Ascending aorta (tissue), 2 donors: ENCODE measurements around the gene KRT73. TPM values are rescaled to one million over a fixed set of nuclear protein-coding genes. Genes with fewer than 3 reads are reported as not detected.

Source experiments
- DNase-seq, 2 donors: peaks; one replicate each; pipeline ENCODE4 v3.0.0-alpha.2; 2019; ENCODE audit warnings: low spot score in 2 of 2
- H3K27ac ChIP-seq, 2 donors: fragments of 200-600 bp; sonication (generic); one replicate each; pipeline ENCODE4 v1.5.1; 2016 to 2017; ENCODE audit warnings: mild to moderate bottlenecking in 1 of 2
- H3K27me3 ChIP-seq: fragments of 200-600 bp; sonication (generic); one replicate; pipeline ENCODE4 v1.5.1; 2017
- H3K36me3 ChIP-seq, 2 donors: fragments of 200-600 bp; sonication (generic); one replicate each; pipeline ENCODE4 v1.5.1; 2016
- H3K4me1 ChIP-seq, 2 donors: fragments of 200-600 bp; sonication (generic); one replicate each; pipeline ENCODE4 v1.5.1; 2016 to 2017; ENCODE audit warnings: mild to moderate bottlenecking in 1 of 2
- H3K4me3 ChIP-seq, 2 donors: fragments of 200-600 bp; sonication (generic); one replicate each; pipeline ENCODE4 v1.5.1; 2016 to 2017; ENCODE audit warnings: mild to moderate bottlenecking in 1 of 2
- H3K9me3 ChIP-seq, 2 donors: fragments of 200-600 bp; sonication (generic); one replicate each; pipeline ENCODE4 v1.5.1; 2016
- intact Hi-C: fragments of 100-400 bp; cut with DNase I; formaldehyde crosslinking; loops from one replicate; pipeline ENCODE4 v1.15.1; 2023
- total RNA-seq: library from RNA; depleted of rRNA; stranded (reverse); fragments of >200 nt; gene quantifications from one replicate; pipeline ENCODE4 v1.1.0, GENCODE V29; 2016
- TF ChIP-seq, protein P1 (sequence below), 3 experiments: fragments of 200-600 bp in 2 of 3; fragments of 450-650 bp in 1 of 3; sonication (generic) in 2 of 3; IDR thresholded peaks; one replicate each; pipeline ENCODE4 v1.5.1; 2016 to 2019; ENCODE audit warnings: antibody characterized with exemption in 3 of 3, mild to moderate bottlenecking in 1 of 3, moderate library complexity in 1 of 3

KRT73 gene
- total RNA-seq, 1 donor from 2014 or later = not detected

- no peaks in the 10 kb centered on the region for H3K9me3 ChIP-seq
- no peaks in the 10 kb centered on the region for H3K36me3 ChIP-seq
- H3K27ac ChIP-seq = no peak overlapping the region
- TF ChIP-seq, protein P1, sequence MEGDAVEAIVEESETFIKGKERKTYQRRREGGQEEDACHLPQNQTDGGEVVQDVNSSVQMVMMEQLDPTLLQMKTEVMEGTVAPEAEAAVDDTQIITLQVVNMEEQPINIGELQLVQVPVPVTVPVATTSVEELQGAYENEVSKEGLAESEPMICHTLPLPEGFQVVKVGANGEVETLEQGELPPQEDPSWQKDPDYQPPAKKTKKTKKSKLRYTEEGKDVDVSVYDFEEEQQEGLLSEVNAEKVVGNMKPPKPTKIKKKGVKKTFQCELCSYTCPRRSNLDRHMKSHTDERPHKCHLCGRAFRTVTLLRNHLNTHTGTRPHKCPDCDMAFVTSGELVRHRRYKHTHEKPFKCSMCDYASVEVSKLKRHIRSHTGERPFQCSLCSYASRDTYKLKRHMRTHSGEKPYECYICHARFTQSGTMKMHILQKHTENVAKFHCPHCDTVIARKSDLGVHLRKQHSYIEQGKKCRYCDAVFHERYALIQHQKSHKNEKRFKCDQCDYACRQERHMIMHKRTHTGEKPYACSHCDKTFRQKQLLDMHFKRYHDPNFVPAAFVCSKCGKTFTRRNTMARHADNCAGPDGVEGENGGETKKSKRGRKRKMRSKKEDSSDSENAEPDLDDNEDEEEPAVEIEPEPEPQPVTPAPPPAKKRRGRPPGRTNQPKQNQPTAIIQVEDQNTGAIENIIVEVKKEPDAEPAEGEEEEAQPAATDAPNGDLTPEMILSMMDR (IDR thresholded peaks at IDR 0.05) = no peak
- no peaks in the 10 kb centered on the region for H3K27me3 ChIP-seq
- intact Hi-C loops = no loop called here
- H3K4me3 ChIP-seq = no peak overlapping the region
- no peaks in the 10 kb centered on the region for H3K4me1 ChIP-seq
- no peak for DNase-seq
These were observed 9.3 kb downstream of the KRT73 start for GRCh38 chr12:52608826-52609630.

DNA sequence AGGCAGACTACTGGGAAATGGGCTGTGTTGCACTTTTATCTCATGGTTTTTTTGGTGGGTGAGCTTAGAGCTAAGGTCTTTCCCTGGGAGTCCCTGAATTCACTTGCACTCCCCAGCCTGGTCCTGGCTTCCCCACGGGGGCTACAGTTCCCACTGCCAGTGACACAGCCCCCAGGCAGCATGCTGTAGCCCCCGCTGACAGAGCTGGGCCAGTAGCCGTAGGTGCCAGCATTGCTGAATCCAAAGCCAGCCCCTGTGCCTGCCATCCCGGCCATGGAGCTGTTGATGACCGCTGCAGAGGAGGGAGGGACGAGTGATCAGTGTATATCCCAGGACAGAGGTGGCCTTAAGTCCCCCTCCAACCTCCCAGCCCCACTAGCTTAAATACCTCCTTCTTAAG, 10.2 kb downstream of the KRT73 start:
- no peak overlapping the region for H3K27ac ChIP-seq
- no peak for DNase-seq
- H3K36me3 ChIP-seq = no peaks in the 10 kb centered on the region
- no peak overlapping the region for H3K4me3 ChIP-seq
- intact Hi-C loops = no loop called here
- H3K27me3 ChIP-seq = no peaks in the 10 kb centered on the region
- no peaks in the 10 kb centered on the region for H3K4me1 ChIP-seq
- TF ChIP-seq, protein P1 (IDR thresholded peaks at IDR 0.05) = no peak
- H3K9me3 ChIP-seq = no peaks in the 10 kb centered on the region

- Histone ChIP-seq H3K27me3 (no peaks in the 10 kb centered on the region), H3K27ac (no peak overlapping the region), H3K4me3 (no peak overlapping the region), H3K36me3 (no peaks in the 10 kb centered on the region), H3K4me1 (no peaks in the 10 kb centered on the region), H3K9me3 (no peaks in the 10 kb centered on the region)
- no peak for DNase-seq
- intact Hi-C loops = no loop called here
- TF ChIP-seq, protein P1 (IDR thresholded peaks at IDR 0.05) = no peak
These were observed 11.0 kb downstream of the KRT73 start for GRCh38 chr12:52607314-52607713.

DNA sequence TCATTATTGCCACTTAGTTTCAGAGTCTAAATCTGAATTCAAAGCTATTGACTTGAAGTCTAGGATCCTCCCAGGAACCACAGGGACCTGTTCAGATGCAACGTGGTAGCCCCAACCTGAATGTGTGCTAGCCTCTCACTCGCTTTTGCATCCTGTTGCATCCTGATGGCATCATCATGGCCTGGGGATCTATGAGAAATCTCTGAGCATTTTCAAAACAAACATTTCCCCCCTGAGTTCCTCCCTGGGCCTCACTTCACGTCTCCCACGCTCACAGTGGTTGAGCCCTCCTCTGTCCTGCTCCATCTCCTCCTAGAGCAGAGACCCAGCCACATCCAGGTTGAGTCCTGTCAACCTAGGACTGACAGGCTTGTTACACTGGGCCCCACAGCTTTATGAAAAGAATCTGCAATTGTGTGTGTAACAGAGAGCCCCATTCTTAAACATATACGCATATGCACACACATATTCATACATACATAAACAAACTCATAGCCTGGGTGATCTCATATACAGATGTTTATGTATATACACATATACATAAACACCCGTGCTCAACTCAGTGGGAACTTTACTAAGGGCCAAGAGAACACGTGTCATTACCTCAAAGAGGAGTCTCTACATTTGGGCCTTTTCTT, 11.7 kb downstream of the KRT73 start:
- intact Hi-C loops = no loop called here
- no peak for DNase-seq
- Histone ChIP-seq H3K27ac (no peak overlapping the region), H3K36me3 (no peaks in the 10 kb centered on the region), H3K4me1 (no peaks in the 10 kb centered on the region), H3K27me3 (no peaks in the 10 kb centered on the region), H3K9me3 (no peaks in the 10 kb centered on the region), H3K4me3 (no peak overlapping the region)
- TF ChIP-seq, protein P1 (IDR thresholded peaks at IDR 0.05) = no peak

DNA sequence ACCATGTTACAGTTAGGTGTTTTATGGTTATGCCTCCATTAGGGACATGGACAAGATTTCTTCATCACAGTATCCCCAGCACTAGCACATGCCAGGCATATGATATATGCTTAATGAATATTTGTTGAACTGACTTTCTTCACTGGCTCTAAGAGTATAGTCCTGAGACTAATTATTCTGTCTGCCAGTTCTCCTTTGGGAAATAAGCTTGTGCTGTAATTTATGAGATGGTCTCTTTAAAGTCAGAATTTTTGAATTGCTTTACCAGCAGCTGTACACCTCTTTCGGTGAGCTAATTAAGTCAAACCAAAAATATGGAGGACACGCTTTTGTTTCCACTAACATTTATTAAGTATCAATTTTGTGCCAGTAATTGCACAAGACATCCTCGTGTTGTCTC, 12.3 kb downstream of the KRT73 start:
- no peak for DNase-seq
- Histone ChIP-seq H3K9me3 (no peaks in the 10 kb centered on the region), H3K4me3 (no peak overlapping the region), H3K27me3 (peaks cover 2% of the 10 kb centered on the region), H3K27ac (no peak overlapping the region), H3K4me1 (no peaks in the 10 kb centered on the region), H3K36me3 (no peaks in the 10 kb centered on the region)
- TF ChIP-seq, protein P1 (IDR thresholded peaks at IDR 0.05) = no peak
- intact Hi-C loops = no loop called here
